Measurements from ENCODE around the gene NOD2.

The NOD2 gene

DNA sequence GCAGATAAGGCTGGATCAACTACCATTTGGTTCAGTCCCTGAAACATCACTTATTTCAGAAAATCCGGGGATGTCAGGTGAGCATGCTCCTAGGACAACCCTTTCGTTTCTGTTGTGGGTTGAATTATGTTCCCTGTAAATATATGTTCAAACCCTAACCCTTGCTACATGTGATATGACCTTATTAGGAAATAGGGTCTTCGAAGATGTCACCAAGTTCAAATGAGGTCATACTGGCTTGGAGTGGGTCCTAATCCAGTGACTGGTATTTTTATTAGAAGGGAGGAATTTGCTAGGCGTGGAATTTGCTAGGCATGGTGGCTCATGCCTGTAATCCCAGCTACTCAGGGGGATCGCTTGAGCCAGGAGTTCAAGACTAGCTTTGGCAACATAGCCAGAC, 33.6 kb upstream of the NOD2 start:
- Histone ChIP-seq H3K36me3 (ENCODE audit: control insufficient read depth, insufficient read depth, low read length, severe bottlenecking) (no peaks in the 10 kb centered on the region), H3K4me1 (ENCODE audit: control insufficient read depth, insufficient read depth, low read length) (no peaks in the 10 kb centered on the region), H3K9ac (ENCODE audit: low read length) (no peak overlapping the region), H3K27me3 (replicated peaks; ENCODE audit: control insufficient read depth, insufficient read depth, low read length) (peaks cover 8% of the 10 kb centered on the region), H3K9me3 (ENCODE audit: control insufficient read depth, low read length) (peaks cover 11% of the 10 kb centered on the region), H3K4me3 (ENCODE audit: low read length) (no peak overlapping the region)
- no peak for DNase-seq (ENCODE audit: low read depth)

- Histone ChIP-seq H3K9ac (ENCODE audit: low read length) (no peak overlapping the region), H3K4me1 (ENCODE audit: control insufficient read depth, insufficient read depth, low read length) (no peaks in the 10 kb centered on the region), H3K4me3 (ENCODE audit: low read length) (no peak overlapping the region), H3K9me3 (ENCODE audit: control insufficient read depth, low read length) (peaks cover 11% of the 10 kb centered on the region), H3K27me3 (replicated peaks; ENCODE audit: control insufficient read depth, insufficient read depth, low read length) (peaks cover 5% of the 10 kb centered on the region), H3K36me3 (ENCODE audit: control insufficient read depth, insufficient read depth, low read length, severe bottlenecking) (no peaks in the 10 kb centered on the region)
- no peak for DNase-seq (ENCODE audit: low read depth)
These were observed 31.0 kb upstream of the NOD2 start for GRCh38 chr16:50662306-50662940.

GRCh38 chr16:50664270-50664669, 29.1 kb upstream of the NOD2 start:
- Histone ChIP-seq H3K9ac (ENCODE audit: low read length) (no peak overlapping the region), H3K27me3 (replicated peaks; ENCODE audit: control insufficient read depth, insufficient read depth, low read length) (peaks cover 5% of the 10 kb centered on the region), H3K4me3 (ENCODE audit: low read length) (no peak overlapping the region), H3K36me3 (ENCODE audit: control insufficient read depth, insufficient read depth, low read length, severe bottlenecking) (no peaks in the 10 kb centered on the region), H3K9me3 (ENCODE audit: control insufficient read depth, low read length) (peaks cover 11% of the 10 kb centered on the region), H3K4me1 (ENCODE audit: control insufficient read depth, insufficient read depth, low read length) (no peaks in the 10 kb centered on the region)
- DNase-seq (ENCODE audit: low read depth): no peak

- Histone ChIP-seq H3K4me1 (ENCODE audit: control insufficient read depth, insufficient read depth, low read length) (no peaks in the 10 kb centered on the region), H3K4me3 (ENCODE audit: low read length) (peak overlapping the region; percentile 74), H3K9ac (ENCODE audit: low read length) (peak overlapping the region; percentile 77), H3K36me3 (ENCODE audit: control insufficient read depth, insufficient read depth, low read length, severe bottlenecking) (no peaks in the 10 kb centered on the region), H3K27me3 (replicated peaks; ENCODE audit: control insufficient read depth, insufficient read depth, low read length) (peaks cover 5% of the 10 kb centered on the region), H3K9me3 (ENCODE audit: control insufficient read depth, low read length) (peaks cover 11% of the 10 kb centered on the region)
- DNase-seq (ENCODE audit: low read depth): peak; percentile 90
These were observed 28.1 kb upstream of the NOD2 start for GRCh38 chr16:50665128-50665878.

- no peaks in the 10 kb centered on the region for H3K36me3 ChIP-seq (ENCODE audit: control insufficient read depth, insufficient read depth, low read length, severe bottlenecking)
- H3K9ac ChIP-seq (ENCODE audit: low read length): no peak overlapping the region
- H3K27me3 ChIP-seq (replicated peaks; ENCODE audit: control insufficient read depth, insufficient read depth, low read length): peaks cover 2% of the 10 kb centered on the region
- no peaks in the 10 kb centered on the region for H3K4me1 ChIP-seq (ENCODE audit: control insufficient read depth, insufficient read depth, low read length)
- peaks cover 19% of the 10 kb centered on the region for H3K9me3 ChIP-seq (ENCODE audit: control insufficient read depth, low read length)
- H3K4me3 ChIP-seq (ENCODE audit: low read length): no peak overlapping the region
- DNase-seq (ENCODE audit: low read depth): no peak
These were observed 26.5 kb upstream of the NOD2 start for GRCh38 chr16:50666658-50667496.

DNA sequence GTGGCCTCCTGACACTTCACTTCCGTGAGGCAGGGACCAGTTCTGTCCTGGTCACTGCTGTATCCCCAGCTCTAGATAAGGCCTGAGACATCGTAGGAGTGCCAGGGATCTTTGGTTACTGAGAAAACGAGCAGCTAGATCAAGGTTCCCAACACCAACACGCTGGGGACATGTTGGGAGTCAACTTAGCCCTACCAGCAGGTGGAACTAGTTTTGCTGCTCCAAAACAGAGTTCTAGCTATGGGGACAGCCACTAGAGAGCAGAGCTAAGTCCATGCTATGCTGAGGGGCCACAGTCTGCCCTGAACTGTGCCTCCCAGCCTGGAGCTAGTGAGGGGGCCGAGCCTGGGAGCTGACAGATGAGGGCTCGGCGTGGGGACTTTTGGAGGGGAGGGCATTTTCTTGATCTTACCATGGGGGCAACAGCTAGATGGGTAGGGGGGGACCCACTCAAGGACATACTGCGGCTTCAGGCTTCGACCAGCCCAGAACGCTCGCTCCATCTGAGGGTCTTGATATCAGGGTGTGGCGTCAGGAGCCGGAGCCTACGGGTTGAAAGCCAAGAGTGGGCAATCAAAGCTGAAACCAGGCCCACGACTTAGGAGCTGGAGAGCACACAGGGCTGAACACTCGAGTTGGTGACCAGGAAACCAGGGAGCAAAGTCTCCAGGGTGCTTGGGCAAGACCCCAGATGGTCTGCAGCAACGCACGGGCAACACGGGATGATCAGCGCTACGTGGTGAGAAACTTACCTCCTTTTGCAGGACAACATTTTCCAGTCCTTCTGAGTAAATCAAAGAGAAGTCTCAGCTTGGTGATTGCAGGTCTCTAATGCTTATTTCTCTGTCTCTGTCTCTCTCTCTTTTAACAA, 25.7 kb upstream of the NOD2 start:
- H3K4me1 ChIP-seq (ENCODE audit: control insufficient read depth, insufficient read depth, low read length): no peaks in the 10 kb centered on the region
- H3K9ac ChIP-seq (ENCODE audit: low read length): no peak overlapping the region
- no peak for DNase-seq (ENCODE audit: low read depth)

DNA sequence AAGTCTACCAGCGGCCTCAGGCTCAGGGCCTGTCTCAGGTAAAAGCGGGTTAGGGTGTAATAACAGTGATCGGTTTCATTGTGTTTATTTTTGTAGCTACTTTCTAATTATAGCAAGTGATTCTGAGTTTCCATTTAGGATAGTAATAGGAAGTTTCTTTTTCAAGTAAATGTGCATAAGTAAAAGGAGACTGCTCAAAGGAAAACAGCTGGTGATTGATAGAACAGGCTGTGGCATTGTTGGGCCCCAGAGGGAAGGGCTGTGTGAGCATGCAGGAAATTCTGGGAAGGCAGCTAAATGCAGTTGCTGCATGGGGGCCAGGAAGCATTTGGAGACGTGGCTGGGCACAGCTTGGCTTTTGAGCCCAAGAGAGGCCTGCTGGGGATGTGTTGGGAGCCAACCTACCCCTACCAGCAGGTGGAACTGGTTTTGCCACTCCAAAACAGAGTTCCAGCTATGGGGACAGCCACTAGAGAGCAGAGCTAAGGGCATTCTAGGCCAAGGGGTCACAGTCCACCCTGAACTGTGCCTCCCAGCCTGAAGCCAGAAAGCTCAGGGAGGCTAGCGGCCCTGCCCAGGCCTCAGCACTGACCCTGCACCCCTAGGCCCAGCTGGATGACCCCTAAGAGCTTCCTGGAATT, 24.9 kb upstream of the NOD2 start:
- DNase-seq (ENCODE audit: low read depth): no peak
- H3K27me3 ChIP-seq (replicated peaks; ENCODE audit: control insufficient read depth, insufficient read depth, low read length): no peaks in the 10 kb centered on the region
- no peak overlapping the region for H3K4me3 ChIP-seq (ENCODE audit: low read length)
- no peak overlapping the region for H3K9ac ChIP-seq (ENCODE audit: low read length)
- peaks cover 31% of the 10 kb centered on the region for H3K9me3 ChIP-seq (ENCODE audit: control insufficient read depth, low read length)
- no peaks in the 10 kb centered on the region for H3K4me1 ChIP-seq (ENCODE audit: control insufficient read depth, insufficient read depth, low read length)
- no peaks in the 10 kb centered on the region for H3K36me3 ChIP-seq (ENCODE audit: control insufficient read depth, insufficient read depth, low read length, severe bottlenecking)

More for the DNA sequence above, 25.7 kb upstream of the NOD2 start:
- Histone ChIP-seq H3K27me3 (replicated peaks; ENCODE audit: control insufficient read depth, insufficient read depth, low read length) (no peaks in the 10 kb centered on the region), H3K9me3 (ENCODE audit: control insufficient read depth, low read length) (peaks cover 23% of the 10 kb centered on the region), H3K36me3 (ENCODE audit: control insufficient read depth, insufficient read depth, low read length, severe bottlenecking) (no peaks in the 10 kb centered on the region), H3K4me3 (ENCODE audit: low read length) (no peak overlapping the region)

DNA sequence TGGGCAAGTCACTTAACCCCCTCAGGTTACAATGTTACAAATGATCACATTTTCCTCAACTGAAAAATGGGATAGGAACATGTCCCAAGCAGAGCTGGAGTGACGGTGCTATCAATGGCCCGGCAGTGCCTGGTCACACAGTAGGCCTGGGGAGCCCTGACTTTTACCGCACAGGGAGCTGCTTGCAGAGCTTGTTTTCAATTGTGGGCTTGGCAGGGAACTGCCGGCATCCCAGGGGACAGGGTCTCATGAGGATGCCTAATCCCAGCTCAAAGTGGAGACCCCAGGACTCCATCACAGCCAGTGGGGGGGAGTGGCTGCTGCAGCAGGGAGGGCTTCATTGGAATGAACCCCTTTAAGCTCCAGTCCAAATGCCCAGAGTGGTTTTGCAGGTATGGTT, 23.7 kb upstream of the NOD2 start:
- H3K9me3 ChIP-seq (ENCODE audit: control insufficient read depth, low read length): peaks cover 28% of the 10 kb centered on the region

GRCh38 chr16:50670476-50670875, 22.9 kb upstream of the NOD2 start:
- no peak overlapping the region for H3K9ac ChIP-seq (ENCODE audit: low read length)
- DNase-seq (ENCODE audit: low read depth): no peak
- no peaks in the 10 kb centered on the region for H3K4me1 ChIP-seq (ENCODE audit: control insufficient read depth, insufficient read depth, low read length)
- H3K4me3 ChIP-seq (ENCODE audit: low read length): no peak overlapping the region
- H3K36me3 ChIP-seq (ENCODE audit: control insufficient read depth, insufficient read depth, low read length, severe bottlenecking): no peaks in the 10 kb centered on the region
- peaks cover 28% of the 10 kb centered on the region for H3K9me3 ChIP-seq (ENCODE audit: control insufficient read depth, low read length)
- peaks cover 7% of the 10 kb centered on the region for H3K27me3 ChIP-seq (replicated peaks; ENCODE audit: control insufficient read depth, insufficient read depth, low read length)

More for the DNA sequence above, 23.7 kb upstream of the NOD2 start:
- peaks cover 3% of the 10 kb centered on the region for H3K27me3 ChIP-seq (replicated peaks; ENCODE audit: control insufficient read depth, insufficient read depth, low read length)
- no peaks in the 10 kb centered on the region for H3K4me1 ChIP-seq (ENCODE audit: control insufficient read depth, insufficient read depth, low read length)
- no peak overlapping the region for H3K4me3 ChIP-seq (ENCODE audit: low read length)
- no peak overlapping the region for H3K9ac ChIP-seq (ENCODE audit: low read length)
- DNase-seq (ENCODE audit: low read depth): no peak
- no peaks in the 10 kb centered on the region for H3K36me3 ChIP-seq (ENCODE audit: control insufficient read depth, insufficient read depth, low read length, severe bottlenecking)

GRCh38 chr16:50671644-50672260, 21.7 kb upstream of the NOD2 start:
- H3K9ac ChIP-seq (ENCODE audit: low read length): no peak overlapping the region
- no peaks in the 10 kb centered on the region for H3K4me1 ChIP-seq (ENCODE audit: control insufficient read depth, insufficient read depth, low read length)
- H3K27me3 ChIP-seq (replicated peaks; ENCODE audit: control insufficient read depth, insufficient read depth, low read length): peaks cover 14% of the 10 kb centered on the region
- DNase-seq (ENCODE audit: low read depth): peak; percentile 12
- no peak overlapping the region for H3K4me3 ChIP-seq (ENCODE audit: low read length)
- no peaks in the 10 kb centered on the region for H3K36me3 ChIP-seq (ENCODE audit: control insufficient read depth, insufficient read depth, low read length, severe bottlenecking)
- peaks cover 28% of the 10 kb centered on the region for H3K9me3 ChIP-seq (ENCODE audit: control insufficient read depth, low read length)
